Measurements from ENCODE around the gene NAA25.

DNA sequence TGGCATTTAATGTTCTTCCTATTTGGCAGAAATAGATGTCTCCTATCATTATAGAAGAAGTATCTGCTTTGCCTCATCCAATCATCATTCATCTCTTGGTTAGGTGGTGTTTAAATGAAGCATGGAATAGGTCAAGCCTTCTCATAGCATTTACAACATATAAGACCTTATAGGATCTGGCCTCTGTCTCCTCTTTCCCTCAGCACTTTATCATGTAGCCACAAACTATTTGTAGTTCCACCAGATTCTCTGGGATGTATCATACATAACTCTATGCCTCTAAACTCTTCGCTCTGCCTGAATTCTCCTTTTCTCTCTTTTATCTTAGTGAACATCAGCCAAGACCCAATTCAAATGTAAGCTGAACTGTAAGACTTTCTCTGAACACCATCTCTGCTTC, 20.7 kb downstream of the NAA25 start:
- TF ChIP-seq, protein P1, sequence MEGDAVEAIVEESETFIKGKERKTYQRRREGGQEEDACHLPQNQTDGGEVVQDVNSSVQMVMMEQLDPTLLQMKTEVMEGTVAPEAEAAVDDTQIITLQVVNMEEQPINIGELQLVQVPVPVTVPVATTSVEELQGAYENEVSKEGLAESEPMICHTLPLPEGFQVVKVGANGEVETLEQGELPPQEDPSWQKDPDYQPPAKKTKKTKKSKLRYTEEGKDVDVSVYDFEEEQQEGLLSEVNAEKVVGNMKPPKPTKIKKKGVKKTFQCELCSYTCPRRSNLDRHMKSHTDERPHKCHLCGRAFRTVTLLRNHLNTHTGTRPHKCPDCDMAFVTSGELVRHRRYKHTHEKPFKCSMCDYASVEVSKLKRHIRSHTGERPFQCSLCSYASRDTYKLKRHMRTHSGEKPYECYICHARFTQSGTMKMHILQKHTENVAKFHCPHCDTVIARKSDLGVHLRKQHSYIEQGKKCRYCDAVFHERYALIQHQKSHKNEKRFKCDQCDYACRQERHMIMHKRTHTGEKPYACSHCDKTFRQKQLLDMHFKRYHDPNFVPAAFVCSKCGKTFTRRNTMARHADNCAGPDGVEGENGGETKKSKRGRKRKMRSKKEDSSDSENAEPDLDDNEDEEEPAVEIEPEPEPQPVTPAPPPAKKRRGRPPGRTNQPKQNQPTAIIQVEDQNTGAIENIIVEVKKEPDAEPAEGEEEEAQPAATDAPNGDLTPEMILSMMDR (IDR thresholded peaks at IDR 0.05; ENCODE audit: insufficient read depth, low read depth, low read length), result no peak
- no peak for TF ChIP-seq EZH2 (IDR thresholded peaks at IDR 0.05; ENCODE audit: insufficient read depth, low read length)
